ENCODE data around the gene ATP2A2. TPM values are rescaled to one million over a fixed set of nuclear protein-coding genes. Genes with fewer than 3 reads are reported as not detected.
A peak's percentile ranks its signal among the peaks of the same experiment; 100 is the strongest.

Gene ATP2A2
- total and polyA plus RNA-seq, 2 experiments from 2014 or later = 47.2 to 225 TPM

- TF ChIP-seq ETS1 (IDR thresholded peaks at IDR 0.05) (no peak), POLR2AphosphoS5 (IDR thresholded peaks at IDR 0.05; ENCODE audit: low read depth) (no peak), ZNF114 (CRISPR knock-in tag; IDR thresholded peaks at IDR 0.05) (no peak), JUNB (IDR thresholded peaks at IDR 0.05; ENCODE audit: unreplicated experiment) (no peak)
These were observed 35.8 kb downstream of the ATP2A2 start (continued) for GRCh38 chr12:110316861-110317260.

- Histone ChIP-seq H3K79me2 (replicated peaks; ENCODE audit: insufficient read depth) (peaks cover 100% of the 10 kb centered on the region), H4K20me1 (replicated peaks; ENCODE audit: insufficient read depth) (peaks cover 46% of the 10 kb centered on the region), H3K4me2 (no peak overlapping the region), H3K27me3 (ENCODE audit: insufficient read depth) (no peaks in the 10 kb centered on the region), H3K4me1 (ENCODE audit: insufficient read depth) (no peaks in the 10 kb centered on the region), H3F3A (replicated peaks; ENCODE audit: low read depth) (no peaks in the 10 kb centered on the region), H2AFZ (no peak overlapping the region), H3K9me2 (ENCODE audit: insufficient read depth) (no peaks in the 10 kb centered on the region), H3K36me3 (ENCODE audit: insufficient read depth) (peaks cover 6% of the 10 kb centered on the region), H3K27ac (ENCODE audit: low read depth) (0 out of 2 replicates have a peak overlapping the region, but pooled peaks have one; percentile 13), H3K4me3 (no peak overlapping the region)
- Mint-ChIP-seq H3K4me1 (peaks cover 6% of the 10 kb centered on the region), H3K27me3 (ENCODE audit: insufficient read depth, low read depth, poor library complexity) (peaks cover 2% of the 10 kb centered on the region), H3K9me3 (no peaks in the 10 kb centered on the region), H3K4me3 (no peak overlapping the region), H3K27ac (no peak overlapping the region; the same call in 1 of the 2 replicates), H3K36me3 (ENCODE audit: low read depth) (peaks cover 50% of the 10 kb centered on the region)
- DNase-seq (ENCODE audit: low spot score) (no peak), ATAC-seq (no peak)
- TF ChIP-seq EZH2 (IDR thresholded peaks at IDR 0.05; ENCODE audit: low read depth, unreplicated experiment) (no peak), ZNF114 (CRISPR knock-in tag; IDR thresholded peaks at IDR 0.05) (no peak), REST (IDR thresholded peaks at IDR 0.05; ENCODE audit: unreplicated experiment) (no peak), ETS1 (IDR thresholded peaks at IDR 0.05) (no peak), NANOG (IDR thresholded peaks at IDR 0.05; ENCODE audit: borderline replicate concordance) (no peak), POLR2AphosphoS5 (IDR thresholded peaks at IDR 0.05; ENCODE audit: low read depth) (no peak), STAT1 (IDR thresholded peaks at IDR 0.05; ENCODE audit: unreplicated experiment) (no peak), CTCF (conservative IDR thresholded peaks at IDR 0.05; ENCODE audit: low read depth in 2 of 2) (no peak), ZNF331 (CRISPR knock-in tag; IDR thresholded peaks at IDR 0.05; ENCODE audit: low read depth) (no peak), EZH2phosphoT487 (IDR thresholded peaks at IDR 0.05; ENCODE audit: unreplicated experiment) (no peak), CREB1 (CRISPR knock-in tag; IDR thresholded peaks at IDR 0.05; ENCODE audit: low read depth) (no peak), JUNB (IDR thresholded peaks at IDR 0.05; ENCODE audit: unreplicated experiment) (no peak)
These were observed 36.9 kb downstream of the ATP2A2 start for GRCh38 chr12:110317911-110318310.
